Liver (tissue), 9 donors: ENCODE results near the gene SCGB1D1. TPM values are rescaled to one million over a fixed set of nuclear protein-coding genes. Genes with fewer than 3 reads are reported as not detected.
A peak's percentile ranks its signal among the peaks of the same experiment; 100 is the strongest.

Experiments used
- DNase-seq: peaks from one replicate; pipeline ENCODE4 v3.0.0-alpha.2; 2017; ENCODE audit warnings: low spot score
- H3K27ac ChIP-seq, 2 donors: one replicate each; pipeline ENCODE4 v1.7.0; 2013; ENCODE audit warnings: inconsistent platforms in 2 of 2, low read length in 2 of 2, control low read depth in 1 of 2, low read depth in 1 of 2, mild to moderate bottlenecking in 1 of 2
- H3K27me3 ChIP-seq, 4 donors: one replicate each; pipeline versions ENCODE4 v1.6.1 to v1.7.0; 2013; ENCODE audit warnings: low read length in 3 of 4, inconsistent platforms in 1 of 4, mild to moderate bottlenecking in 1 of 4, moderate library complexity in 1 of 4; ENCODE audit not compliant: control insufficient read depth in 4 of 4, insufficient read depth in 4 of 4
- H3K36me3 ChIP-seq, 4 donors: one replicate each; pipeline versions ENCODE4 v1.6.1 to v1.7.0; 2013; ENCODE audit warnings: low read length in 3 of 4, mild to moderate bottlenecking in 3 of 4, low read depth in 1 of 4, moderate library complexity in 1 of 4; ENCODE audit not compliant: control insufficient read depth in 4 of 4, insufficient read depth in 3 of 4
- H3K4me1 ChIP-seq, 4 donors: one replicate each; pipeline versions ENCODE4 v1.6.1 to v1.7.0; 2013; ENCODE audit warnings: low read length in 3 of 4, mild to moderate bottlenecking in 3 of 4, moderate library complexity in 1 of 4; ENCODE audit not compliant: control insufficient read depth in 4 of 4, insufficient read depth in 4 of 4
- H3K4me3 ChIP-seq, 3 donors: one replicate each; pipeline versions ENCODE4 v1.6.1 to v1.7.0; 2013; ENCODE audit warnings: low read length in 3 of 3, control low read depth in 1 of 3, low read depth in 1 of 3, mild to moderate bottlenecking in 1 of 3
- H3K9ac ChIP-seq, 2 donors: one replicate each; pipeline ENCODE4 v1.7.0; 2013; ENCODE audit warnings: low read length in 2 of 2, mild to moderate bottlenecking in 2 of 2, moderate library complexity in 2 of 2, control low read depth in 1 of 2, low read depth in 1 of 2
- H3K9me3 ChIP-seq, 4 donors: one replicate each; pipeline versions ENCODE4 v1.6.1 to v1.7.0; 2013; ENCODE audit warnings: low read length in 3 of 4; ENCODE audit not compliant: control insufficient read depth in 4 of 4
- ATF3 ChIP-seq: IDR thresholded peaks from 2 replicates; pipeline ENCODE4 v1.6.1; 2016; ENCODE audit warnings: antibody characterized with exemption
- CTCF ChIP-seq: fragments of 150-350 bp; IDR thresholded peaks from 2 replicates; pipeline ENCODE4 v1.5.1; 2017; ENCODE audit warnings: improper control_type of control experiment, low read depth, low read length; ENCODE audit not compliant: missing input control
- EGR1 ChIP-seq, 2 donors: IDR thresholded peaks; 2 replicates each; pipeline ENCODE4 v1.6.1; 2016 to 2018; ENCODE audit warnings: antibody characterized with exemption in 2 of 2, low read depth in 2 of 2
- FOXA1 ChIP-seq: IDR thresholded peaks from 2 replicates; pipeline ENCODE4 v1.6.1; 2016; ENCODE audit warnings: antibody characterized with exemption
- FOXA2 ChIP-seq: IDR thresholded peaks from 2 replicates; pipeline ENCODE4 v1.6.1; 2016; ENCODE audit warnings: antibody characterized with exemption
- GABPA ChIP-seq, 2 donors: IDR thresholded peaks in 1 of 2; conservative IDR thresholded peaks in 1 of 2; 2 replicates each; pipeline ENCODE4 v1.6.1; 2016; ENCODE audit warnings: antibody characterized with exemption in 2 of 2, mild to moderate bottlenecking in 1 of 2, moderate library complexity in 1 of 2
- HNF4A ChIP-seq, 2 donors: conservative IDR thresholded peaks; 2 replicates each; pipeline ENCODE4 v1.6.1; 2016; ENCODE audit warnings: antibody characterized with exemption in 2 of 2, mild to moderate bottlenecking in 2 of 2
- HNF4G ChIP-seq: IDR thresholded peaks from 2 replicates; pipeline ENCODE4 v1.6.1; 2016; ENCODE audit warnings: antibody characterized with exemption
- JUND ChIP-seq, 2 donors: IDR thresholded peaks; 2 replicates each; pipeline ENCODE4 v1.6.1; 2016; ENCODE audit warnings: antibody characterized with exemption in 2 of 2
- NR2F2 ChIP-seq: IDR thresholded peaks from 2 replicates; pipeline ENCODE4 v1.6.1; 2016; ENCODE audit warnings: antibody characterized with exemption
- RAD21 ChIP-seq, 2 donors: IDR thresholded peaks; 2 replicates each; pipeline ENCODE4 v1.6.1; 2016; ENCODE audit warnings: antibody characterized with exemption in 2 of 2, mild to moderate bottlenecking in 2 of 2
- RXRA ChIP-seq, 2 donors: IDR thresholded peaks; 2 replicates each; pipeline ENCODE4 v1.6.1; 2017 to 2018; ENCODE audit warnings: antibody characterized with exemption in 2 of 2, mild to moderate bottlenecking in 1 of 2
- SP1 ChIP-seq: IDR thresholded peaks from 2 replicates; pipeline ENCODE4 v1.6.1; 2018; ENCODE audit warnings: antibody characterized with exemption, mild to moderate bottlenecking
- TAF1 ChIP-seq: conservative IDR thresholded peaks from 2 replicates; pipeline ENCODE4 v1.6.1; 2016; ENCODE audit warnings: antibody characterized with exemption, mild to moderate bottlenecking
- YY1 ChIP-seq: IDR thresholded peaks from 2 replicates; pipeline ENCODE4 v1.6.1; 2016; ENCODE audit warnings: antibody characterized with exemption, mild to moderate bottlenecking
- WGBS: extraction: QIAGEN DNeasy Blood & Tissue Kit; methylation state at CpG from one replicate; pipeline ENCODE4 v1.1.7; 2013; 5-methylcytosine and 5-hydroxymethylcytosine counted together
- polyA plus RNA-seq, 2 donors: library from polyadenylated mRNA; stranded (reverse) in 1 of 2; unstranded in 1 of 2; fragments of 200-250 nt in 1 of 2; fragments of >200 nt in 1 of 2; fragmentation: Nextera tagmentation in 1 of 2; extraction: Ambion mirVana in 1 of 2; gene quantifications; one replicate each; pipeline versions ENCODE4 v1.2.1 to v1.2.3, GENCODE V29; 2013 to 2015
- total RNA-seq, 2 donors: library from RNA; depleted of rRNA; stranded (reverse); fragments of >200 nt; gene quantifications; one replicate each; pipeline ENCODE4 v1.2.3, GENCODE V29; 2014
- TF ChIP-seq, protein P1 (sequence below): IDR thresholded peaks from 2 replicates; pipeline ENCODE4 v1.6.1; 2016; ENCODE audit warnings: antibody characterized with exemption
- TF ChIP-seq, protein P2 (sequence below): IDR thresholded peaks from 2 replicates; pipeline ENCODE4 v1.6.1; 2016; ENCODE audit warnings: antibody characterized with exemption
- donor health status: healthy.
- donor health status: healthy.
- donor health status: healthy.
- donor health status: healthy.
- donor health status: healthy.

SCGB1D1 gene
- total and polyA plus RNA-seq, 4 donors, result not detected

DNA sequence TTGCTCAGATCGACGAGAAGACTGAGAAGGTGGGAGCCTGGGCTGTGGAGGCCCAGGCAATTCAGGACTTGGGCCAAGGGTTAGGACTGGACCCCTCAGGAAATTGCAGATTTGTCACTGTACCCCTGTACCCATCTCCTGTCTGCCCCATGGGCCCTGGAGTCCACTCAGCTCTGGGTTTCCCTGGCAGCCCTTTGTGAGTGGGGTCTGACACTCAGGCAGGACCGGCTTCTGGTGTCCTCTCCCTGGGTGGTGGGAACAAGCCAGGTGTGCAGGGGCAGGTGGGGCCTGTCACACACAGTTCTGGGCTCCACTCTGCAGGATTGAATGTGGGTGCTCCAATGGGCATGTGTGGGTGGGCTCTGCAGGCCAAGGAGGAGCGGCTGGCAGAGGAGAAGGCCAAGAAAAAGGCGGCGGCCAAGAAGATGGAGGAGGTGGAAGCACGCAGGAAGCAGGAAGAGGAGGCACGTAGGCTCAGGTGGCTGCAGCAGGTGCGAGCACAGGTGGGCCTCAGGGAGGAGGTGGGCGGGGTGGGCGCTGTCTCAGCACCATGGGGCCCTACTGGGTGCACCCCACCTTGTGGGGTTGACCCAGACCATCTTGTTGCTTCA is 44.6 kb upstream of the SCGB1D1 start:
- peak; percentile 28 for DNase-seq
- 99% methylated on average over 11 of the region's 11 CpGs for WGBS
- H3K36me3 ChIP-seq, result peaks cover 15 to 39% (median 29%) of the 10 kb centered on the region in 4 donors

DNA sequence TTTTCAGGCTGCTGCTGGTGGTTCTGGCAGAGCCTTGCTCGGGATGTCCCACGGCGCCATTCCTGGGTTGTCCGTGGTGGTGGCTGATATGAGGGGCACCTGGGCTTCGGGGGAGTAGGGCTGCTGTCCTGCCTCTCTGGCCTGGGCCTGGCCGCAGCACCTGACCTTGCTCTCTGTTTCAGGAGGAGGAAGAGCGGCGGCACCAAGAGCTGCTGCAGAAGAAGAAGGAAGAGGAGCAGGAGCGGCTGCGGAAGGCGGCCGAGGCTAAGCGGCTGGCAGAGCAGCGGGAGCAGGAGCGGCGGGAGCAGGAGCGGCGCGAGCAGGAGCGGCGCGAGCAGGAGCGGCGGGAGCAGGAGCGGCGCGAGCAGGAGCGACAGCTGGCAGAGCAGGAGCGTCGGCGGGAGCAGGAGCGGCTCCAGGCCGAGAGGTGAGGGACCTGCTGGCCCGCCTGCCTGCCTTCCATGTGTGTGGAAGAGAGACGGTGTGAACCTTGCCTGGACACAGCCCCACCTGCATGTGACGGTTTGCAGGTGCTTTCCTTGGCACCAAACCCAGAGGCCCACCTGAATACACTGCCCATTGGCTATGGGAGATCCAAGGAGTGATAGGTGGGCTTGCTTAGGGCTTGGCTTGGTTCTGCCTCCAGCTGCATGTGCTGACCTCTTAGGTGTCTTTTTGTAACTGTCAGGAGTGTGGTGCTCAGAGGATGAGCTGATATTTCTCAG is 43.4 kb upstream of the SCGB1D1 start:
- no peak overlapping the region for H3K9ac ChIP-seq
- no peak overlapping the region for H3K27ac ChIP-seq
- no peaks in the 10 kb centered on the region for H3K27me3 ChIP-seq
- WGBS, result 95% methylated on average over 36 of the region's 36 CpGs
- H3K36me3 ChIP-seq, result peaks cover 12 to 49% (median 28%) of the 10 kb centered on the region in 4 donors
- no peaks in the 10 kb centered on the region for H3K9me3 ChIP-seq
- H3K4me1 ChIP-seq, result no peaks in the 10 kb centered on the region
- DNase-seq, result peak; percentile 17
- TF ChIP-seq EGR1 (IDR thresholded peaks at IDR 0.05; ENCODE audit: low read depth in 2 of 2), result no peak
- no peak for TF ChIP-seq RAD21 (IDR thresholded peaks at IDR 0.05)
- TF ChIP-seq ATF3, result no peak
- TF ChIP-seq, protein P1, sequence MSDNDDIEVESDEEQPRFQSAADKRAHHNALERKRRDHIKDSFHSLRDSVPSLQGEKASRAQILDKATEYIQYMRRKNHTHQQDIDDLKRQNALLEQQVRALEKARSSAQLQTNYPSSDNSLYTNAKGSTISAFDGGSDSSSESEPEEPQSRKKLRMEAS, result no peak
- TF ChIP-seq YY1, result no peak
- no peak for TF ChIP-seq NR2F2
- TF ChIP-seq FOXA1, result no peak
- no peak for TF ChIP-seq FOXA2
- no peak for TF ChIP-seq HNF4G
- TF ChIP-seq, protein P2, sequence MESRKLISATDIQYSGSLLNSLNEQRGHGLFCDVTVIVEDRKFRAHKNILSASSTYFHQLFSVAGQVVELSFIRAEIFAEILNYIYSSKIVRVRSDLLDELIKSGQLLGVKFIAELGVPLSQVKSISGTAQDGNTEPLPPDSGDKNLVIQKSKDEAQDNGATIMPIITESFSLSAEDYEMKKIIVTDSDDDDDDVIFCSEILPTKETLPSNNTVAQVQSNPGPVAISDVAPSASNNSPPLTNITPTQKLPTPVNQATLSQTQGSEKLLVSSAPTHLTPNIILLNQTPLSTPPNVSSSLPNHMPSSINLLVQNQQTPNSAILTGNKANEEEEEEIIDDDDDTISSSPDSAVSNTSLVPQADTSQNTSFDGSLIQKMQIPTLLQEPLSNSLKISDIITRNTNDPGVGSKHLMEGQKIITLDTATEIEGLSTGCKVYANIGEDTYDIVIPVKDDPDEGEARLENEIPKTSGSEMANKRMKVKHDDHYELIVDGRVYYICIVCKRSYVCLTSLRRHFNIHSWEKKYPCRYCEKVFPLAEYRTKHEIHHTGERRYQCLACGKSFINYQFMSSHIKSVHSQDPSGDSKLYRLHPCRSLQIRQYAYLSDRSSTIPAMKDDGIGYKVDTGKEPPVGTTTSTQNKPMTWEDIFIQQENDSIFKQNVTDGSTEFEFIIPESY, result no peak
- no peak for TF ChIP-seq TAF1
- no peak for TF ChIP-seq SP1
- no peak for TF ChIP-seq JUND (IDR thresholded peaks at IDR 0.05)
- no peak for TF ChIP-seq HNF4A (conservative IDR thresholded peaks at IDR 0.05)
- TF ChIP-seq RXRA (IDR thresholded peaks at IDR 0.05), result no peak
- no peak for TF ChIP-seq GABPA (IDR thresholded peaks at IDR 0.05 in 1 of 2, conservative IDR thresholded peaks at IDR 0.05 in 1 of 2)
- H3K4me3 ChIP-seq, result no peak overlapping the region

More for the DNA sequence above, 44.6 kb upstream of the SCGB1D1 start:
- TF ChIP-seq HNF4G, result no peak
- TF ChIP-seq ATF3, result no peak
- TF ChIP-seq EGR1 (IDR thresholded peaks at IDR 0.05; ENCODE audit: low read depth in 2 of 2), result no peak
- Histone ChIP-seq H3K27me3 (no peaks in the 10 kb centered on the region), H3K27ac (no peak overlapping the region), H3K4me3 (no peak overlapping the region), H3K4me1 (no peaks in the 10 kb centered on the region), H3K9ac (no peak overlapping the region), H3K9me3 (no peaks in the 10 kb centered on the region)

DNA sequence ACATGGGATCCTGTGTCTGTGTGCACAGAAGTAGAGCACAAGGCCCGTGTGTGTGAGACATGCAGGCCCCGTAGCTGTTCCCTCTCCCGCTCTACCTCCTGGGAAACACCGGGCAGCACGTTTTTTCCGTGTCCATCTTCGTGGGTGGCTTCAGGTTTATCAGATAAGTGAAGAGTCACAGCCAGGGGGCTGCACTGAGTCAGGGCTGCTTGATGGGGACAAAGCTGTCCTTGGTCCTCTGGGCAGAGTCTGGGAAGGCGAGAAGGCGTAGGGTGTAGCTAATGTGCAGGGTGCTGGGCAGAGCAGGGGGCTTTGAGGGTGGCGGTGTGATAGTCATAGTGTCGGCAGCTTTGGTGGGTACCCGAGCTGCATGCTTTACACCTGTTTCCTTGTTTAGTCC is 42.5 kb upstream of the SCGB1D1 start:
- H3K4me1 ChIP-seq, result no peaks in the 10 kb centered on the region
- no peaks in the 10 kb centered on the region for H3K27me3 ChIP-seq
- no peaks in the 10 kb centered on the region for H3K9me3 ChIP-seq
- H3K27ac ChIP-seq, result no peak overlapping the region
- H3K36me3 ChIP-seq, result peaks cover 9 to 56% (median 31%) of the 10 kb centered on the region in 4 donors
- peak; percentile 14 for DNase-seq
- H3K4me3 ChIP-seq, result no peak overlapping the region
- 96% methylated on average over 12 of the region's 12 CpGs for WGBS
- H3K9ac ChIP-seq, result no peak overlapping the region
- TF ChIP-seq, protein P2, result no peak
- TF ChIP-seq HNF4G (no peak), ATF3 (no peak), CTCF (no peak), NR2F2 (no peak), FOXA1 (no peak), JUND (IDR thresholded peaks at IDR 0.05) (no peak), TAF1 (no peak), GABPA (IDR thresholded peaks at IDR 0.05 in 1 of 2, conservative IDR thresholded peaks at IDR 0.05 in 1 of 2) (no peak)
- TF ChIP-seq, protein P1, result no peak
